K562 (cell line): ENCODE results near the gene EGR1. TPM values are rescaled to one million over a fixed set of nuclear protein-coding genes. Genes with fewer than 3 reads are reported as not detected.

Source experiments
- BDP1 ChIP-seq: IDR thresholded peaks from 3 replicates; pipeline ENCODE4 v1.6.1; 2011; ENCODE audit not compliant: insufficient read length, insufficient read depth
- CBX8 ChIP-seq: fragments of 200-600 bp; sonication (generic); IDR thresholded peaks from 2 replicates; pipeline ENCODE4 v1.6.1; 2012; ENCODE audit warnings: borderline replicate concordance, mixed run types, low read depth, mild to moderate bottlenecking, moderate library complexity, mixed read lengths, low read length, control low read depth, inconsistent platforms; ENCODE audit not compliant: poor library complexity, severe bottlenecking; ENCODE audit errors: extremely low read depth
- CEBPG ChIP-seq, 3 experiments: fragments of 200-800 bp in 1 of 3; sonication (Bioruptor generic) in 1 of 3; sonication (generic) in 1 of 3; formaldehyde crosslinking in 1 of 3; IDR thresholded peaks in 2 of 3; conservative IDR thresholded peaks in 1 of 3; 2 replicates each; pipeline versions ENCODE4 v1.6.1 to v1.8.0; 2016 to 2022; ENCODE audit warnings: missing compliant biosample characterization in 2 of 3, missing genetic modification characterization in 2 of 3, mild to moderate bottlenecking in 1 of 3, missing genetic modification reagents in 1 of 3
- HMGN3 ChIP-seq: IDR thresholded peaks from 2 replicates; pipeline ENCODE4 v1.6.1; 2011; ENCODE audit warnings: borderline replicate concordance, low read depth, mild to moderate bottlenecking, mixed read lengths, low read length; ENCODE audit not compliant: insufficient read length; ENCODE audit errors: extremely low read depth
- KDM5B ChIP-seq: fragments of 200-600 bp; sonication (generic); IDR thresholded peaks from 2 replicates; pipeline ENCODE4 v1.6.1; 2012; ENCODE audit warnings: low read depth, mild to moderate bottlenecking, moderate library complexity, low read length, control low read depth, inconsistent platforms; ENCODE audit not compliant: insufficient replicate concordance
- ZBTB2 ChIP-seq: fragments of 450-650 bp; IDR thresholded peaks from 2 replicates; pipeline ENCODE4 v1.6.1; 2016; ENCODE audit warnings: antibody characterized with exemption
- ZBTB7A ChIP-seq: IDR thresholded peaks from 2 replicates; pipeline ENCODE4 v1.6.1; 2011; ENCODE audit warnings: low read depth, mild to moderate bottlenecking, low read length, moderate library complexity, borderline replicate concordance; ENCODE audit not compliant: control insufficient read depth
- ZNF407 ChIP-seq: fragments of 450-650 bp; IDR thresholded peaks from 2 replicates; pipeline ENCODE4 v1.6.1; 2016; ENCODE audit warnings: low read depth
- ZNF444 ChIP-seq: fragments of 250-450 bp; sonication (Bioruptor Pico); IDR thresholded peaks from 2 replicates; pipeline ENCODE4 v1.4.0; 2020; ENCODE audit warnings: mild to moderate bottlenecking, moderate library complexity
- ZNF518B ChIP-seq: fragments of 250-450 bp; sonication (Bioruptor Pico); IDR thresholded peaks from 2 replicates; pipeline ENCODE4 v1.5.0; 2021; ENCODE audit warnings: mild to moderate bottlenecking, moderate library complexity
- ZNF584 ChIP-seq: fragments of 200-800 bp; sonication (Bioruptor generic); IDR thresholded peaks from 2 replicates; pipeline ENCODE4 v1.6.1; 2016; ENCODE audit warnings: low read depth, mild to moderate bottlenecking, missing genetic modification characterization, missing compliant biosample characterization
- polyA plus RNA-seq, 8 experiments: library from polyadenylated mRNA; depleted of rRNA in 4 of 8; stranded (reverse) in 5 of 8; unstranded in 3 of 8; fragments of >200 nt; fragmentation: Nextera tagmentation in 2 of 8; fragmentation: Illumina TruSeq in 1 of 8; extraction: Ambion mirVana in 2 of 8; extraction: Trizol in 1 of 8; gene quantifications; 2 replicates each; pipeline versions ENCODE4 v1.2.1 to v1.2.3, GENCODE V29; 2011 to 2014; ENCODE audit warnings: inconsistent platforms in 1 of 8, missing spikeins in 1 of 8
- total RNA-seq, 7 experiments: library from RNA; depleted of rRNA in 6 of 7; stranded (reverse); fragments of >200 nt in 6 of 7; fragmentation: Illumina TruSeq in 2 of 7; extraction: Trizol in 2 of 7; gene quantifications; 2 replicates each; pipeline versions ENCODE4 v1.2.1 to v1.2.3, GENCODE V29; 2011 to 2021; ENCODE audit warnings: low replicate concordance in 1 of 7

Gene EGR1
- total and polyA plus RNA-seq, 9 of the 15 experiments (the other 6 are each of a cell fraction or from before 2014, with no cell fraction given): 1.3 to 132 (median 21.5) TPM

- TF ChIP-seq HMGN3: no peak
- TF ChIP-seq ZNF518B (CRISPR knock-in tag): no peak
- no peak for TF ChIP-seq CBX8
- peak; percentile 75 for TF ChIP-seq KDM5B
- TF ChIP-seq ZNF584: no peak
- peak; percentile 74; the same call in 1 of the 2 replicates for TF ChIP-seq CEBPG (CRISPR knock-in tag; IDR thresholded peaks at IDR 0.05)
- TF ChIP-seq CEBPG (tag; conservative IDR thresholded peaks at IDR 0.05 in 1 of 2, IDR thresholded peaks at IDR 0.05 in 1 of 2): peak in 1 of 2 experiments; percentile 65; a peak in 1 of 4 replicates
- TF ChIP-seq ZBTB2: no peak
- 0 out of 2 replicates have a peak, but pooled peaks have one; percentile 1 for TF ChIP-seq ZBTB7A
- TF ChIP-seq BDP1: no peak
- no peak for TF ChIP-seq ZNF444 (CRISPR knock-in tag)
- no peak for TF ChIP-seq ZNF407
Measured at GRCh38 chr5:138470322-138471051, 5.2 kb downstream of the EGR1 start (continued).
